Measurements from ENCODE around the gene CDK9.

DNA sequence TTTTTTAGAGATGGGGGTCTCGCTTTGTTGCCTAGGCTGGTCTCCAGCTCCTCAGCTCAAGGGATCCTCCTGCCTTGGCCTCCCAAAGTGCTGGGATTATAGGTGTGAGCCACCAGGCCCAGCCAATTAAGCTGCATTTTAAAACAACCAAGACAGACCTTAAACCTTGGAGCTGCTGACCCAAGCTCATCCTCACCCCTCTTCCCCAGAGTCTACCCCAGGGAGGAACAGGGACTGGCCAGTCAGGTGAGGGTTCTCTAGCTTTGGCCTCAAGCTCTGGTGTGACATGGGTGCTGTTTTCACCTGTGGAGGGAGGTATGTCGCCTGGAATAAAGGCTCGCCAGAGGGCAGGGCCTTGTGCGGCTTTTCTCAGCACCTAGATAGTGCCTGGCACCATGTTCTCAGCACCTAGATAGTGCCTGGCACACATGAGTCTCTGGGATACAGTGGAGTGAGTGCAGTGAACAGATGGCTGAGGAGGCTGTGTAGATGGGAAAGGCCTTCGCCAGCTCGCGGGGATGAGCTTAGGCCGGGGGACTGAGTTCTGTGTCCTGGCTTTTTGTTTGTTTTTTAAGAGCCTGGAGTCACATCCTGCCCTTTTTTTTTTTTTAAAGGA, 7.4 kb downstream of the CDK9 start:
- no peak for TF ChIP-seq POLR2A (IDR thresholded peaks at IDR 0.05; ENCODE audit: low read depth)
- TF ChIP-seq, protein P1, sequence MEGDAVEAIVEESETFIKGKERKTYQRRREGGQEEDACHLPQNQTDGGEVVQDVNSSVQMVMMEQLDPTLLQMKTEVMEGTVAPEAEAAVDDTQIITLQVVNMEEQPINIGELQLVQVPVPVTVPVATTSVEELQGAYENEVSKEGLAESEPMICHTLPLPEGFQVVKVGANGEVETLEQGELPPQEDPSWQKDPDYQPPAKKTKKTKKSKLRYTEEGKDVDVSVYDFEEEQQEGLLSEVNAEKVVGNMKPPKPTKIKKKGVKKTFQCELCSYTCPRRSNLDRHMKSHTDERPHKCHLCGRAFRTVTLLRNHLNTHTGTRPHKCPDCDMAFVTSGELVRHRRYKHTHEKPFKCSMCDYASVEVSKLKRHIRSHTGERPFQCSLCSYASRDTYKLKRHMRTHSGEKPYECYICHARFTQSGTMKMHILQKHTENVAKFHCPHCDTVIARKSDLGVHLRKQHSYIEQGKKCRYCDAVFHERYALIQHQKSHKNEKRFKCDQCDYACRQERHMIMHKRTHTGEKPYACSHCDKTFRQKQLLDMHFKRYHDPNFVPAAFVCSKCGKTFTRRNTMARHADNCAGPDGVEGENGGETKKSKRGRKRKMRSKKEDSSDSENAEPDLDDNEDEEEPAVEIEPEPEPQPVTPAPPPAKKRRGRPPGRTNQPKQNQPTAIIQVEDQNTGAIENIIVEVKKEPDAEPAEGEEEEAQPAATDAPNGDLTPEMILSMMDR (IDR thresholded peaks at IDR 0.05): no peak

All from esophagus muscularis mucosa (tissue), 3 donors.